PFSK-1 (cell line): ENCODE data around the gene HEMGN.

ENCODE experiments used
- REST ChIP-seq, 2 experiments: IDR thresholded peaks; 2 replicates each; pipeline versions ENCODE4 v1.6.1 to v1.8.0; 2011 to 2012; ENCODE audit warnings: low read depth in 2 of 2, low read length in 2 of 2, control low read depth in 1 of 2, inconsistent platforms in 1 of 2, mild to moderate bottlenecking in 1 of 2, moderate library complexity in 1 of 2; ENCODE audit not compliant: insufficient read depth in 1 of 2
- TAF1 ChIP-seq: IDR thresholded peaks from 2 replicates; pipeline ENCODE4 v1.6.1; 2012; ENCODE audit warnings: low read length, control low read depth, borderline replicate concordance; ENCODE audit not compliant: insufficient read depth

- TF ChIP-seq TAF1 (no peak), REST (IDR thresholded peaks at IDR 0.05; ENCODE audit: insufficient read depth in 1 of 2, low read depth in 2 of 2, low read length in 2 of 2) (no peak)
These were observed 45.6 kb downstream of the HEMGN start for GRCh38 chr9:97892421-97892820.
